Mononuclear cell (primary cell): ENCODE data around the gene PRSS57. TPM values are rescaled to one million over a fixed set of nuclear protein-coding genes. Genes with fewer than 3 reads are reported as not detected.

ENCODE experiments used
- H3K27me3 ChIP-seq: 2 replicates; pipeline ENCODE4 v1.6.0; 2011; ENCODE audit warnings: low read length, control low read depth; ENCODE audit not compliant: insufficient read depth
- H3K4me1 ChIP-seq: 2 replicates; pipeline ENCODE4 v1.5.1; 2011; ENCODE audit warnings: mild to moderate bottlenecking, low read length, control low read depth; ENCODE audit not compliant: insufficient read depth
- H3K4me3 ChIP-seq: 2 replicates; pipeline ENCODE4 v1.5.1; 2011; ENCODE audit warnings: mild to moderate bottlenecking, low read length, moderate library complexity
- H3K9me3 ChIP-seq: 2 replicates; pipeline ENCODE4 v1.5.1; 2011; ENCODE audit warnings: low read depth, mild to moderate bottlenecking, control low read depth, low read length
- total RNA-seq: library from RNA; depleted of rRNA; stranded (reverse); fragments of >200 nt; gene quantifications from one replicate; pipeline ENCODE4 v1.2.3, GENCODE V29; 2012

Gene PRSS57
- total RNA-seq, 1 donor: 5.4 TPM

DNA sequence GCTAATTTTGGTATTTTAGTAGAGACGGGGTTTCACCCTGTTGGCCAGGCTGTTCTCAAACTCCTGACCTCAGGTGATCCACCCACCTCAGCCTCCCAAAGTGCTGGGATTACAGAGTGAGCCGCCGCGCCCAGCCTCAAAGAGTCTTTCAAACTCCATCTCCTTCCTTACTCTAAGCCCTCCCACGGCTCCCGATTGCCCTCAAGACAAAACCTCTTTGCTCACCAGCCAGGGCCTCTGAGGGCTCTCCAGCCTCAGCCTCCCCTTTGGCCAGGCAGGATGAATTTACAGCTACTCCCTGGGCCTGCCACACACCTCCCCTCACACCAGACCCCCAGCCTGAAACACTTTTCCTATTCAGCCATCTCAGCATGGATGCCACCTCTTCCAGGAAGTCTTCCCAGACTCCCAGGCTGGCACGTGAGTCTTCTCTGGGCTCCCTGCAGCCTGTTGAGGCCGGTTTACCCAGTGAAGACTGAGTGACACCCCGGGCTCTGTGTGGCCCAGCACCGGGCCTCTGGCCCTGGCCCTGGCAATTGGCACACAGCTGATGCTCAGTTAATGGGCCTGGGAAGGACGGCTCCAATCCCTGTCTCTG lies 7.6 kb downstream of the PRSS57 start:
- Histone ChIP-seq H3K4me1 (no peaks in the 10 kb centered on the region), H3K4me3 (no peak overlapping the region), H3K9me3 (no peaks in the 10 kb centered on the region), H3K27me3 (no peaks in the 10 kb centered on the region)

DNA sequence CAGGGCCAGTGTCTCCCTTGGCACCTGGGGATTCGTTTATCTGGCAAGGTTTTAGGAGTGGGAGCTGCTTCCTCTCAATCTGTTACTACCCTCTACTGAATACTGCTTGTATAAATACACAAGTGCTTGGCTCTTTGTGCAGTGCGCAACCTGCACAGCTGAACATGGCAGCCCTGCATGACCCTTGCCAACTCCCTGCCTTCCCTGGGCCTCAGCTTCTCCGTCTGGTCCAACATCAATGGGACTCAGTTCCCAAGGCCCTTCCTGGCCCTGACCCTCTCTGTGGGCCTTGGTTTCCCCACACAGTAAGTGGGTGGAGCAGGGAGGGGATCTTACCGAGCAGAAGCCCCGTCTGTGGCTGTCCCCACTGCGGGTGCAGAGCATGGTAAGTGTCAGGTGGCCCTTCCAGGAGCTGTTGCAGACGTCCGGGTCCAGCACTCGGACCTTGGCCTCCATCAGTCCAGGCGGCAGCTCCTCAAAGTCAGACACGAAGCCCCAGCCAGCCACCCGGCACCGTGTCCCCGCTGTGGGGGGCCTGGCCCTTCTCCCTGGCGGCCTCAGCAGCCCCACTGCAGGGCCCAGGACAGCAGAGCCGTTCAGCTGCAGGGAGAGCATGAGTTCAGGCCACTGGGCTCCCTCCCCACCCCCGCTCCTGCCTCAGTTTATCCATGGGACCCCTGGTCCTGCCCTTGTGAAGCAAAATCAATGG lies 8.5 kb downstream of the PRSS57 start:
- Histone ChIP-seq H3K4me3 (no peak overlapping the region), H3K9me3 (no peaks in the 10 kb centered on the region), H3K27me3 (no peaks in the 10 kb centered on the region), H3K4me1 (peaks cover under 1% of the 10 kb centered on the region)

DNA sequence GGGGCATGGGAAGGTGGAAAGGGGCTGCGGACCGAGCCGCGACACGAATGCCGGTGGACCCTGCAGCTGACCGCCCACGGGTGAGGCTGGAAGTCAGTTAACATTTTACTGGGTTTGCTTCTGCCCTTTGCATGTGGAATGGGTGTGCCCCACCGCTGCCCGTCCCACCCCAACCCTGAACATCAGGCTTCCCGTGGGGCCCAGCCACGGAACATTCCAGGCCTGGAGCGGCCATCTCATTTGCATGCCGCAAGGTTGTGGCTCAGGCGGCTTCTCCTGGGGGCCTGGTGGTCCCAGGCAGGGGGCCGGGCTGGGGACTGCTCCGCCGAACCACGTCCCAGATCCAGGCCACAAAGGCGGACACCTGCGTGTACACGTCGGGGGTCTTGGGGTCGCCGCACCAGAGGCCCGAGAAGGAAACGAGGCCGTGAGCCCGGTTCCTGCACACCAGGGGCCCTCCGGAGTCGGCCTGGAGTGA lies 9.8 kb downstream of the PRSS57 start:
- H3K4me1 ChIP-seq: peaks cover 6% of the 10 kb centered on the region

GRCh38 chr19:682678-683320 lies 12.5 kb downstream of the PRSS57 start:
- Histone ChIP-seq H3K4me3 (no peak overlapping the region), H3K9me3 (no peaks in the 10 kb centered on the region), H3K4me1 (peaks cover 16% of the 10 kb centered on the region), H3K27me3 (no peaks in the 10 kb centered on the region)

More for the DNA sequence above, 9.8 kb downstream of the PRSS57 start:
- Histone ChIP-seq H3K9me3 (no peaks in the 10 kb centered on the region), H3K4me3 (no peak overlapping the region), H3K27me3 (no peaks in the 10 kb centered on the region)

DNA sequence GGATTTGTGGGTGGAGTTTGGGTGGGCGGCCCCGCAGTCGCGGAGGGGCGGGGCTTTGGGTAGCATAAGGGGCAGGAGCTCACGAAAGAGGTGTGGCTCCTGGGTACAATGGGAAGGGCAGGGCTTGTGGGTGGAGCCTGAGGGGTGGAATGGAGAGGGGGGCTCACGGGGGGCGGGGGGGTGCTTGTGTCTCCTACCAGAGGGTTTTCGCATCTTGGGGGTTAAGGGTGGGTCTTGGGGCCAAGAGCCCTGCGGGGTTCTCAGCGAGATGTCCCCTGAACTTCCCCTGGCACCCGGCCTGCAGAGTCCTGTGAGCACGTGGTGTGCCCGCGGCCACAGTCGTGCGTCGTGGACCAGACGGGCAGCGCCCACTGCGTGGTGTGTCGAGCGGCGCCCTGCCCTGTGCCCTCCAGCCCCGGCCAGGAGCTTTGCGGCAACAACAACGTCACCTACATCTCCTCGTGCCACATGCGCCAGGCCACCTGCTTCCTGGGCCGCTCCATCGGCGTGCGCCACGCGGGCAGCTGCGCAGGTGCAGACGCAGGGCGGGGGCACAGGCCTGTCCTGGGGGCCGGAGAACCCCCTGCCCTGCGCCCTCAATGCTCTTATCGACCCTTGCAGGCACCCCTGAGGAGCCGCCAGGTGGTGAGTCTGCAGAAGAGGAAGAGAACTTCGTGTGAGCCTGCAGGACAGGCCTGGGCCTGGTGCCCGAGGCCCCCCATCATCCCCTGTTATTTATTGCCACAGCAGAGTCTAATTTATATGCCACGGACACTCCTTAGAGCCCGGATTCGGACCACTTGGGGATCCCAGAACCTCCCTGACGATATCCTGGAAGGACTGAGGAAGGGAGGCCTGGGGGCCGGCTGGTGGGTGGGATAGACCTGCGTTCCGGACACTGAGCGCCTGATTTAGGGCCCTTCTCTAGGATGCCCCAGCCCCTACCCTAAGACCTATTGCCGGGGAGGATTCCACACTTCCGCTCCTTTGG lies 13.9 kb downstream of the PRSS57 start:
- Histone ChIP-seq H3K9me3 (no peaks in the 10 kb centered on the region), H3K4me3 (peak overlapping the region; percentile 43), H3K4me1 (peaks cover 20% of the 10 kb centered on the region), H3K27me3 (peaks cover 4% of the 10 kb centered on the region)

DNA sequence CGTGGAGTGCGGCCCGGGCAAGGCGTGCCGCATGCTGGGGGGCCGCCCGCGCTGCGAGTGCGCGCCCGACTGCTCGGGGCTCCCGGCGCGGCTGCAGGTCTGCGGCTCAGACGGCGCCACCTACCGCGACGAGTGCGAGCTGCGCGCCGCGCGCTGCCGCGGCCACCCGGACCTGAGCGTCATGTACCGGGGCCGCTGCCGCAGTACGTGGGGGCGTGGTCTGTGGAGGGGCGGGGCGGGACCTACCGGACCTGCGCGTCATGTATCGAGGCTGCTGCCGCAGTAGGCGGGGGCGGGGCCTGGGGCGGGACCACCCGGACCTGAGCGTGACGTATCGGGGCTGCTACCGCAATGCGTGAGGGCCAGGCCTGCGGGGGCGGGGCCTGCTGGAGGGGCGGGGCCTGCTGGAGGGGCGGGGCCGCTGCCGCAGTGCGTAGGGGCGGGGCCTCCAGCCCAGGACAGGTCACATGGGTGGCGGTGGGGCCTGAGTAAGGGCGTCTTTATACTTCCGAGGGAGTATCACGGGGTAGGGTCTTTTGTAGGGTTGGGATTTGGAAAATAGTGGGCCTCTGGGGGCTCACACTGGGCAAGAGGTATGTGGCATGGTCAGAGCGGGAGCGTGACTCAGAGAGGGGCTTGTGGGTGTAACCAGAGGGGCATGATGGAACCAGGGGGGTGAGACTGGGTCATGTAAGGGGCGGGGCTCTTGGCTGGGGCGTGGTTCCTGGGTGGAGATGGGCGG lies 14.8 kb downstream of the PRSS57 start:
- H3K4me3 ChIP-seq: peak overlapping the region; percentile 59
- no peaks in the 10 kb centered on the region for H3K9me3 ChIP-seq
- peaks cover 7% of the 10 kb centered on the region for H3K27me3 ChIP-seq
- H3K4me1 ChIP-seq: peaks cover 20% of the 10 kb centered on the region

GRCh38 chr19:679418-680286 lies 15.6 kb downstream of the PRSS57 start:
- peaks cover 20% of the 10 kb centered on the region for H3K4me1 ChIP-seq
- no peaks in the 10 kb centered on the region for H3K9me3 ChIP-seq
- H3K4me3 ChIP-seq: peak overlapping the region; percentile 59
- H3K27me3 ChIP-seq: peaks cover 13% of the 10 kb centered on the region

- Histone ChIP-seq H3K4me1 (peaks cover 20% of the 10 kb centered on the region), H3K4me3 (no peak overlapping the region), H3K27me3 (peaks cover 13% of the 10 kb centered on the region), H3K9me3 (no peaks in the 10 kb centered on the region)
These were observed 16.4 kb downstream of the PRSS57 start for GRCh38 chr19:678791-679388.

DNA sequence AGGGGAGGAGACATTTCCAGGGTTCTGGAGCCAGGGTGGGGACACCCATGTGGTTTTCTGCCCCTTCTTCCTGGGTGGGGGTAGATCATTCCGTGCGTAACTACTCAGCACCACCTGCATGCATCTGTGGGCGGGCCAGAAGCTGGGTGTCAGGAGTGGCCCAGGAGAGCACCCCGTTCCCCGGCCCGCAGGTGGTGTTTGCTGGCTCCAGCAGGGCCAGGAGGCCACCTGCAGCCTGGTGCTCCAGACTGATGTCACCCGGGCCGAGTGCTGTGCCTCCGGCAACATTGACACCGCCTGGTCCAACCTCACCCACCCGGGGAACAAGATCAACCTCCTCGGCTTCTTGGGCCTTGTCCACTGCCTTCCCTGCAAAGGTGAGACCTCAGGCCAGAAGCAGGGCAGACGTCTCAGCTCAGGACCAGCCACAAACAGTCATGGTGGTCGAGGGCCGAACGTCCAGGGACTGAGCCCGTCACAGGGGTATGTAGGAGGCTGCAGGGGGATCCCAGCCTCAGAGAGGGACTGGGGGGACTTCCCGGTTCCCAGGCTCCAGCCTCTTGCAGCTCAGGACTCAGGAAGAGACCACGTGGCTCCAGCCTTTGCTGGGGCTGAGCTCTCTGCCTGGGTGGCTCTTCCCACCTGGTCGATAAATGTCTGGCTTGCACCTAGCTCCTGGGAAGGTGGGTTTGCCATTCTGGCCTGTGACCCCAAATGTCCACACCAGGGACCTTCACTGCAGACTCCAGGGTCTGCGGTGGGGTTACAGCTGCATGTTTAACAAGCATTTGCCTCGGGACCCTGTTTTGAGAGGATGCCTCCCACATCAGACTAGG lies 17.4 kb downstream of the PRSS57 start:
- Histone ChIP-seq H3K4me1 (peaks cover 20% of the 10 kb centered on the region), H3K4me3 (no peak overlapping the region), H3K27me3 (peaks cover 13% of the 10 kb centered on the region), H3K9me3 (no peaks in the 10 kb centered on the region)

DNA sequence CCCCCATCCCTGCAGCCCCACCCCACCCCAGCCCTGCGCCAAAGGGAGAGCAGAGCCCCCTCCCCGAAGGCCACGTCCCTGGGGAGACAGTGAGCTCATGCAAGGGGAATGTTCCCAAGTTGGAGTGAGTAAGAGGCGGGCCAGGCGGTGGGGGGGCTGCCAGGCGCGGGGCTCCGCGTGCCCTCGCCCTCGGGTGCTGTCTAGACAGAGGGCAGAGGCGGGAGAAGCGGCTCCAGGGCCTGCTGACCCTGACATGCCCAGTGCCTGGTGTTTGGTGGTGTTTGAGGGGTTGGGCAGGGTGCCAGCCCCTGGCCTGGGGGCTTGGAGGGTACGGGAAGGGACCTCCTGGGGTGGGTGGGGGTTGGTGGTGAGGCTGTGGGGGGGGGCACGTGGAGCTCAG lies 18.1 kb downstream of the PRSS57 start:
- Histone ChIP-seq H3K4me1 (peaks cover 26% of the 10 kb centered on the region), H3K9me3 (no peaks in the 10 kb centered on the region), H3K4me3 (no peak overlapping the region), H3K27me3 (peaks cover 13% of the 10 kb centered on the region)

- no peaks in the 10 kb centered on the region for H3K9me3 ChIP-seq
- H3K27me3 ChIP-seq: peaks cover 13% of the 10 kb centered on the region
- H3K4me1 ChIP-seq: peaks cover 31% of the 10 kb centered on the region
- H3K4me3 ChIP-seq: no peak within 1 kb of the TSS
These were observed 18.7 kb downstream of the PRSS57 start, which contains the start of gene FSTL3 for GRCh38 chr19:676339-677105. Gene FSTL3 (plus strand): TSS chr19:676392. CDS start chr19:676424, 32 bp downstream.

GRCh38 chr19:676007-676338 lies 19.3 kb downstream of the PRSS57 start:
- H3K4me1 ChIP-seq: peaks cover 29% of the 10 kb centered on the region
- no peaks in the 10 kb centered on the region for H3K9me3 ChIP-seq
- peaks cover 13% of the 10 kb centered on the region for H3K27me3 ChIP-seq
- no peak overlapping the region for H3K4me3 ChIP-seq
